GM21737 (cell line): ENCODE results near the gene SNX25.
A peak's percentile ranks its signal among the peaks of the same experiment; 100 is the strongest.
"Not testable (repeated sequence)": the region's sequence is repeated elsewhere in the genome, so short reads cannot be mapped to it uniquely, and the experiment has no call there.

ENCODE experiments used
- ATAC-seq: cut with Tn5 transposase; IDR thresholded peaks from one replicate; pipeline ENCODE4 v1.9.1; 2021; ENCODE audit warnings: mild to moderate bottlenecking, moderate library complexity; ENCODE audit not compliant: unreplicated experiment

The SNX25 gene

DNA sequence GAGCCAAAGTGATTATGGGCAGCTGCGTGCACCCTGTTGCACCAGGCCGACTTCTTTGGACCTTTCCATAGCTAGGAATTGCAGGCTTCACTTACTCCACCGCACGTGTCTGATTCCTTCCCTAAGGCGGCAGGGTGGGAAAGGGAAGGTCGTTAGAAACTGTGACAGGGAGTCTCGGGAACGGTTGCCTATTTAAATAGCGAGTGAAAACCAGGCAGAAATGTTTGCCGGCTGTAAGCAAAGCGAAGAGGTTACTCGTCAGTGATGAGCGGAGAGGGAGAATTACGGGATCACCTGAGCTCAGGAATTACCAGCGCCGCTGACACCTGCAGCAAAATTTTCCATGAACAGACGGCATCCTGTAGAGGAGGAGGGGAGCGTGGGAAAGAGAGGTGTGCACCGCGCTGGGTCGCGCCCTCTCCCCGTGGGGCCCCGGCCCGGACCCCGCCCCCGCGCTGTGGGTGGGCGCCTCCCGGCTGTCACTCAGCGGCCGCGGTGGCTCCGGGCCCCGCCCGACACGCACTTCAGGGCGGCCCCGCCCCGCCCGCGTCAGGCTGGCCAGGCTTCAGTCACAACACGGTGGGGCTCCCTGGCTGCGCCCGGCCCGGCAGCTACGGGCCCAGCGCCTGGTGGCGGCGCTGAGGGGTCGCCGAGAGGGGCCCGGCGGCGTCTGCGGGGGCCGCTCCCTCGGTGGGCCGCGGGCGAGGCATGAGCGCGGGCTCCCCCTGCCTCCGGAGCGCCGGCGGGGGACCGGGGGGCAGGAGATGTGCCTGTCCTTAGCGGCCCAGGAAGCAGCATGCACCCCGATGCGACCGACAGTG, at the start of gene SNX25:
SNX25 (plus strand) TSS at position 568 of the 821 bp plus-strand sequence; CDS start at position 797, 229 bp downstream.
- ATAC-seq: peak; percentile 71

DNA sequence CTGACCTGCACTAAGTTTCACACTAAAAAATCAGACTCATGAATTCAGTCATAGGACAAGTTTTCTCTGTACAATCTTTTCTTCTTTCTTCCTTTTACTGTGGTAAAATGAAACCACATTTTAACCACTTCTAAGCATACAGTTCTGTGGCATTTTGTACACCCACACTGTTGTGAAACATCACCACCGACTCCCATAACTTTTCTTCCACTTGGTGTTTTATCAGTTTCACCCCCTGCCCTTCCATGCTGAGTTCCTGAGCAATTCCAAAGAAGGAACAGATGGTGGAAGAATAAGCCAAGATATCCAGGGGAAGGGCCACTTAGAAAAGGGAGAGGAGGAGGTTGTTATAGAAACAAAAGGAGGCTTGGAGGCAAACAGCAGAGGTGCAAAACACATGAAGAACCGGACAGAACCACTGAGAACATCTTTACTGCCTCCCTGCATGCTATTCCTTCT, 43.8 kb upstream of the SNX25 start:
- peak; percentile 93 for ATAC-seq

DNA sequence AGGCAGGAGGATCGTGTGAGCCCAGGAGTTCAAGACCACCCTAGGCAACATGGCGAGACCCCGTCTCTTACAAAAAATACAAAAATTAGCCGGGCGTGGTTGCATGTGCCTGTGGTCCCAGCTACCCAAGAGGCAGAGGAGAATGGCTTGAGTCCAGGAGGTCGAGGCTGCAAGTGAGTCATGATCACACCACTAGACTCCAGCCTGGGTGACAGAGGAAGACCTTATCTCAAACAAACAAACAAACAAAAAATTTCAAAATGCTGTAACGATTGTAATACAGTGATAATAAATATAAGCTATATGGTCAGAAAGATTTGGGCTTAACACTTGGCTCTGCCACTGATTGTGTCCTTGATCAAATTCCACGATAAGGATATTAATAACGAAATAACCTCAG, 42.2 kb upstream of the SNX25 start:
- ATAC-seq: no peak

DNA sequence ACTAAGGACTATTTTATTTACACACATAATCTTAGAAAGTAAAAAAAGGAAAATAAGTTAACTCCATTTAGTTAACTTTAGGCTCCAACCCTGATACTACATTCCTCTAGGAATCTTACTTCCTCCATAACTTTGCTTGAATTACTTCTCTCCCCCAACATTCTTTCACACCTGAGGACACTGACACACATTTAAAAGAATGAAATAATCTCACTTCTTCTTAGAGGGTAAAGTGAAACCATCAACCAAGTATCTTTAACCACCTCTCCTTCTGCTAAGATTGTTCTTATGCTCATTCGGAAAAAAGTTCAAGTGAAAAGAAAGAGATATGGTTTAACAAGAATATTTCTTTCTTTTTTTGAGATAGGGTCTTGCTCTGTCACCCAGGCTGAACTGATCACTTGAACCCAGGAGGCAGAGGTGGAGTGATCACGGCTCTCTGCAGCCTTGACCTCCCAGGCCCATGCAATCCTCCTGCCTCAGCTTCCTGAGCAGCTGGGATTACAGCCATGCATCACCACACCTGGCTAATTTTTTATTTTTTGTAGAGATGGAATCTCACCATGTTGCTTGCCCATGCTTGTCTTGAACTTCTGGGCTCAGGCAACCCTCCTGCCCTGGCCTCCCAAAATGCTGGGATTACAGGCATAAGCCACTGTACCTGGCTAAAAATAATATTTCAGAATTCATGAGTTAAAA, 37.9 kb upstream of the SNX25 start:
- ATAC-seq: peak; percentile 84

DNA sequence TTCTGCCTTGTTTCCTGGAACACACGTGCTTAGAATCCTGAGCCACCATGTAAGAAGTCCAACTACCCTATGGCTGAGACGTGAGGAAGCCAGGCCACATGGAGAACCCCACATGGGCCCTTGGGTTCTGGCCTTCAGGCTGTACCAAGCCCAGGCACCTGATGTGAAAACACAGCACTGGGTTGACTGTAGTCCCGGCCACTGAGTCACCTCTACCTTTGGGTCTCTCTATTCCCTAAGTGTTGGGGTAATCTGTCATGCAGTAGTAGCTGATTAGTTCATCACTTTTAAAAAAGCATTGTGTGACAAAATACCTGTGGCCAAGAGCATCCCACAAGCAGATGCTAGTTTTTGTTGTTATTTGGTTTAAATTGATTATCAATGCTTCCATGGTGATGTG, 29.9 kb upstream of the SNX25 start:
- no peak for ATAC-seq

DNA sequence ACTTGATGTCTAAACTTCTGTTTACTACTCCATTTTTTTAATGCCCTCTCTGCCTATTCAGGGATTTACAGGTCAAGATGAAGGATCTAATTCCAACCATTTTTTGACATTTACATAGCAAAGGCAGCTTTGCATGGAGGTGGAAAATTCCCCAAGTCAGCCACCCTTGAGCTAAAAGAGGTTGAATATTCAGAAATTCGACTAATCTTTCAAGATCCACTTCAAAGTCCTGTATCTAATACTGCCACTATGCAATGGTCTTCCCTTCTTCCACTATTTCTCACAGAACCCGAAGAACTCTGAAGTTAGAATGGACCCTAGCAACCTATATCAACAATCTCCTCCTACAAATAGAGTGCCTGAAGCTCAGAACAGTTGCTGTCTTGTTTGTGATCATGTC, 27.2 kb upstream of the SNX25 start:
- no peak for ATAC-seq

DNA sequence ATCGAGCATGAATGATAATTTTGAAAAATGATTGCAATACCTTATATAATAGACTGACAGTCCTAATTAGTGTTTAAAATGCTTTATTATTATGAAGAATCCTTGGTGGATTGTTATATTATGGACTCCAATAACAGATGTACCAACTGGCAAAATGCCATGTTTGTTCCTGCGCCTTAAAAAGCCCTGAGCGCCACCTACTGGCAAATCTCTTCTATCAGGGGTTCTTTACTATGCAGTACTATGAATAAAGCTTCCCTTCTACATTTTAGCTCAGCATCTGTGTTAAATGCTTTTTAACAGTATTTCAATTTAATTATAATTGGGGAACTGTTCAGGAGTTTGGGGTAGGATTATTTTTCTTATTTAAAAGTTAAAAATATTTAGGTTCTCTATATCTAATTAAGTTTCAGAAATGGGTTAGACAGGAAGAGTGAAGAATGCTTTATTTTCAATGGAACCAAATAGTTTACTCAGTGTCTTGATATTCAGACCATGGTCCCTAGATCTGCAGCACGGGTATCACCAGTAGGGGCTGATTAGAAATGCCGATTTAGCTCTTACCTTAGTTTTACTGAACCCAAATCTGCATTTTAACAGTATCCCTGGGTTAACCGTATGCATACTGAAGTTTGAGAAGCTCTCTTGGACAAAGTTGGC, 25.6 kb upstream of the SNX25 start:
- ATAC-seq: no peak

DNA sequence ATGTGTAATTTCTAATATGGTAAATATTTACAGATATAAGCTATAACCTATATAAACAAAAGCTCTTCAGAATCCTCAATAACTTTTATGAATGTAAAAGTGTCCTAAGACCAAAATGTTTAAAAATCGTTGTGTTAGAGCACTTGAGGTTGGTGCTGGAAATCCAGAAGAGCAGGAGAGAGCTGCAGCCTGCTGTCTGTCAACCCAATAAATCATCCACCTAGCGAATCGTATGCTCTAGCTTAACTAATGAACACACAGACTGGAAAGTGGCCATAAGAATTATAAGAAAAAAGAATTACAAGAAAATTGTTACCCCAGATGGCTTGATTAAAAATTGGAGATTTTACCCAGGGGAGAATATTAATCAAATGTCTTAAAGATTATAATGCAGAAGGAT, 22.6 kb upstream of the SNX25 start:
- ATAC-seq: no peak

DNA sequence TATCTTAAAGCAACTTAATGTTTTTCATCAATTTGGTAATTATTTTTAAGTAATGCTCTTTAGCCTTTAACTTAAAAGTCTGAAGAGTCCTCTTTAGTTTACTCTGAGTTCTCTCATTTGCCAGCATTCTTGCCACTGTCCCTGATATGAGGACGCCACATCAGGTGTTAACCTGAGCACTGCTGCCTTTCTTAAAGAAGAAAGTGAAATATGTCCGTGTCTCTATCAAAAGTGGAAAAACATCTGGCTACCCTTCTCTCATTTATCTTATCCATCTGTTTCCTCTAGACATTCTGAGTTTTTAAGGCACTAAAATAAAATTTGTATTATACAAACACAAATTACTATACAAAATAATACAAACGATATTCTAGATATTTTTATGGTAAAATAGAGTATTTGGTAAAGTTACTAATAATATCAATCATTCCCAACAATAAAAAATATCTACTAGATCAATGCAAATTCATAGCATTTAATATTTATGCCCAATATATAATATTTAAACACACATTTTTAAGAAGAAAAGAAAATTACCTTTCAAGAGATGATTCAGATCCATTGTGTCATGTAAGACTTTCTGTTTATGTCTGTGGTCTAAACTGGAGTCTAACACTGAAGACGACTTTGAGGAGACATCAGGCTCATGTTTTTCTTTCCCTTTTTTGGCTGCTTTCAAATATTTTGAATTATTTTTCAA, 19.6 kb upstream of the SNX25 start:
- ATAC-seq: no peak

DNA sequence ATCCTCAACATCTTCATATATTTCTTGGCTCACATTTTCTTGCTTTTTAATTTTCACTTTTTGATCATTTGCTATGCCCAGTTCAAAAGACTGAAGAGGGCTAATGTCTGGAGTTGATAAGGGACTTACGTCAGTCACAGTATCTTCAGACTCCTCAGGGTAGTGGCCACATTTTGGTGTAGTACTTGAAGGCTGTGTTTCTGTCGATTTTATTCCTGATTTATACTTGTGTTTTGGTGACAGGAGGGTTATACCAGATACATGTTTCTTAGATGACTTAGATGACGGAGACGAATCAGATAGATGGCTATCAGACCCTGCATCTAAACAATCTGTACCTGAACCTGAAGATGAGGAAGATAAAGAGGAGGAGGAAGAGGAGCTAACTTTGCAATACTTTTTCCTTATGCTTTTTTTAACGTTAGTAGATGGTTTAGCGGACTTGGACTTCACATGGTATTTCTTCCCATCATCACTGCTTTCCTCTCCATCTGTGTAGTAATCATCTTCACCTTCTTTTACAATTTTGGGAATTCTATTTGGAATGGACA, 19.0 kb upstream of the SNX25 start:
- ATAC-seq: no peak

DNA sequence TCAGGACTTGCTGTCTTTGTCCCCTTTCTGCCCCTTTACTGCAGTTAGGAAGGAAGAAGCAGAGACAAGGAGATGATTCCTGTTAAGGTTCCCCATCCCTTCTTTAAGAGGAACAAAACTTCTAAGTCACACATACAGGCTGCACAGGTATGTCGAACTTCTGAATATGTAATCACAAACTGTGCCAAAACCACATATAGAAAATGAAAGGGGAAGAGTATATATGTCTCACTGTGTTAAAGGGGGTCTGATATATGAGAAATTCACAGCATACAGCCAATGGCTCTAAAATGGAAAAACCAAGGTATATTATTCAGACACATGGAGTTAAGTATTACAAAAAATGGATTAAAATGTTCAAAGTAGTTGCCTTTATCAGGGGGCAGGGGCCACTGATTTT, 17.3 kb upstream of the SNX25 start:
- ATAC-seq: peak; percentile 67

DNA sequence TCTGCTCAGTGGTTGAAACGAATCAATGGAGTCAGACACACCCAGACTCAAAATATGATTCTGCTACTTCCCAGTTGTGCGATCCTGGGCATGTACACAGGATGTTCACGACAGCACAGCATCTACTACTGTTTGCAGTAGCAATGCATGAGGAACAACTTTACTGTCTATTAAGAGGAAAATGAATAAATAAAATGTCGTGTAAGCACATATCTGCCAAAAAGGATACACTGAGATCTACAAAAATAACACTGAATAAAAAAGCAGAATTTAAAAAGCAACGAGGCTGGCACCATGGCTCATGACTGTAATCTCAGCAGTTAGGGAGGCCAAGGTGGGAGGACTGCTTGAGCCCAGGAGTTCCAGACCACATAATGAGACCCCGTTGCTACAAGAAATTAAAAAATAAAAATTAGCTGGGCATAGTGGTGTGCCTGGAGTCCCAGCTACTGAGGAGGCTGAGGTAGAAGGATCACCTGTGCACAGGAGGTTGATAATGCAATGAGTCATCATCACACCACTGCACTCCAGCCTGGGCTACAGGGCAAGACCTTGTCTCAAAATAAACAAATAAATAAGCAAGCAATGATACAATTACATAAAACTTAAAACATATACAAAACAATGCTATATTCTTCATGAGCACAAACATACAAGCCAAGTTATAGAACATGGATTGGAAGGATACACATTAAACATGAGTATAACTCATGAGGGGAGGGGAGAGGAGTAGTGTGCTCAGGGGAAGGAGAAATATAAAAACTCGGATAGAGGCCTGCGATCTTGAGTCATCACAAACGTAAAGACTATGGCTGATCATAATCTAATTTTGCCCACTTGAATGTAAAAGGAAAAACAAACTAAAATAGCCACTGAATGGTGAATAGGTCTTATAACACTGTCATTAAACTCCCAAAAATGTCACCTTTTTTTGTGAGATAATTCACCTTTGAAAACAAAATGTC, 14.2 kb upstream of the SNX25 start:
- ATAC-seq: no peak

DNA sequence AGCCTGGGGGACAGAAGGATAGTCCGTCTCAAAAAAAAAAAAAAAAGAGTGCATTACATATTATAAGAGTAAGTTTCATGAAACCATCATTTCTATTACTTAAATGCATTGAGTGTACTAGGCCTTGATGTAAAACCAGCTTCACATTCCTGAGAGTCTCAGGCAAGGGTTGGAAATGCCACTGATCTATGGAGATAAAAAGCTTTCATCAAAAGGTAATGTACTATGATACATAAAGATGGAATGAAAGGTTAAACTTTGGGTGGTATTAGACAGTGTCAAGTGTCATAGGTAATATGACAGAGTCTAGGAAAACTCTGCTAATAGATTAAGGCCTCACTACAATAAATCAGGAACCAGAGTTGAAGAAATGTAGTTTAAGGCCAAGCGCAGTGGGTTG, 13.0 kb upstream of the SNX25 start:
- ATAC-seq: no peak

DNA sequence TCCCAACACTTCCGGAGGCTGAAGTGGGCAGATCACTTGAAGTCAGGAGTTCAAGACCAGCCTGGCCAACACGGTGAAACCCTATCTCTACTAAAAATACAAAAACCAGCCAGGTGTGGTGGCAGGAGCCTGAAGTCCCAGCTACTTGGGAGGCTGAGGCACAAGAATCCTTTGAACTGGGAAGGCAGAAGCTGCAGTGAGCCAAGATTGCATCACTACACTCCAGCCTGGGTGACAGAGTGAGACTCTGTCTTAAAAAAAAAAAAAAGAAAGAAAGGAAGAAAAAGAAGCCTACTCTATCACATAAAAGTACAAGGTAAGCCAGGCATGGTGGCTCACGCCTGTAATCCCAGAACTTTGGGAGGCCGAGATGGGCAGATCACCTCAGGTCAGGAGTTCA, 11.2 kb upstream of the SNX25 start:
- ATAC-seq: not testable (repeated sequence)

DNA sequence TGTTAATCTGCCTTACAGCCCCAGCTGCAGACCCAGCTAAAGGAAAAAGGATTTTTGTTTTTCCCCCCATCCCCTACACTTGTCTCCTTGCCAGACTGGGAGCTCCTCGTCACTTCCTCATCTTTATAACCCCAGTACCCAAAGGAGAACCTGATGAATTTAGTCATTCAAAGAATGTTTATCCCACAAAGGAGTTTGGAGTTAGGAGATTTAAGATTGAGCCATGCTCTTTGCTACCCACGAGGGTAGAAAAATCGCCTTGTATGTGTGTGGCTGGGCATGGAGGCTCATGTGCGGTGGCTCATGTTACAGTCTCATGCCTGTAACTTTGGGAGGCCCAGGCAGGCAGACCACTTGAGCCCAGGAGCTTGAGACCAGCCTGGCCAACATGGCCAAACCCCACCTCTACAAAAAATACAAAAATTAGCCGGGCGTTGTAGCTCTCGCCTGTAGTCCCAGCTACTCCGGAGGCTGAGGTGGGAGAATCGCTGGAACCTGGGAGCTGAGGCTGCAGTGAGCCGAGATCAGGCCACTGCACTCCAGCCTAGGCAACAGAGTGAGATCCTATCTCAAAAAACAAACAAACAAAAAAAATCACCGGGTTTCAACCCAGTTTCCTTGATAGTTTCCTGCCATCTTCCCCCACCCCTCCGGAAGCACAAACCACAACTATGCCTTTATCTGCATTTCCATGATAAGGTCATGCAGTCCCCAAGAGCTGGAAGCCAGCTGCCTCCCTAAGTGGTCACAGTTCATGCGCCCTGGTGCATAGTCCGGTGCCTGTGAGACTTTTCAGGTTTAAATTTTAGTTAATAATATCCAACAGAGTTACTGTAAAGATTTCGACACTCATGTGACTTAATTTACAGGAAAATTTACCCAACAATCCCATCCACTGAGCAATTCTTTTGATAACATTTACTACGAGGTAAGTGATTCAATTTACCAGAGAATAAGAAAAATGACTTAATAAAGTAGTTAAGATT, 7.1 kb upstream of the SNX25 start:
- ATAC-seq: no peak

DNA sequence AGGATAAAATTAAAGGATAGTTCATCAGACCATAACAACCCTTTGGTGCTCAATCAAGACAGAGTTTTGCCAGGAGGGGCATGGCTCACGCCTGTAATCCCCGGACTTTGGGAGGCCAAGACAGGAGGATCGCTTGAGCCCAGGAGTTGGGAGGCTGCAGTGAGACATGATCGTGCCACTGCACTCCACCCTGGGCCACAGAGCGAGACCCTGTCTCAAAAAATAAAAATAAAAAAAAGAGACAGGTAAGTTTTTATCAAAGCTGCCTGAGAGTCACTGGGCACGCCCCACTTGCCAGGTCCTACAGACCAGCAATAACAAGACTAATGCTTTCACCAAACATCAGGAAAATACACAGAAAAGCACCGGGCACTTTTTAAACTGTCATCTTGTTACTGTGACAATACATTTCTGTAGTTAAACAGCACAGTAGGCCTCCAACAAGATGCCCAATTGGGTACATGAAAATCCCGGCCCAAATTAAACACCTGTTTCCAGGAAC, 6.4 kb upstream of the SNX25 start:
- peak; percentile 5 for ATAC-seq

DNA sequence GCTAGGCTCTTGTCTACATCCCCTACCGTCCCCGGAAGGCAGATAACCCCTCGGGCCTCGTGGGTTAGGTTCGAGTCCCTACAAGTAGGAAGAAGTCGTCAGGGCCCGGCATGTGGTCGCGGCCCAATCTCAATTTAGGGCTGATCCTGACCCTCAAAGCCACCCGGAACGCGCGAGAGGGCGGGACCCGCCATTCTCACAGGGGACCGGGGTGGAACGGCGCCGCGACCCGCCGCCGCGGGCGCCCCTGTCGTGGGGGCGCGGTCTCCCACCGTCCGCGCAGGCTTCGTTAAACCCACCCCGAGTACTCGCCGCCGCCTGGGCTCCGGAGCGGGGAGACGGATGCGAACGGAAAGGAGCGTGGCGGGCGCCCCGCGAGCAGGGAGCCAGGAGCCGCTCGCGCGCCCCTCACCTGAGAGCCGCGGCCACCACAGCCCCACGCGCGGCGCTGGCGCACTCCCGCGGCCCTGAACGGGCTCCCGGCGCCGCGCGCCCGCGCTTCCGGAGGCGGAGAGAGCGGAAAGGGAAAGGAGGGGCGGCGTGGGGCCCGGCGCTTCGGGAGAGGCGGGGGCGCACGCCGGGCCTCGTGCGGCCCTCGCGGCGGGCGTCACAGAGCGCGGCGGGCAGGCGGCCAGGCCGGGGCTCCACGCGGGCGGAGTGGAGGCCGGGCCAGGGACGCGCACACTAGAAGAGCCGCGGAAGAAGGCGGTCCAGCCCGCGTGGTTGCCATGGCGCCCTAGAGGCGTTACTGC, 5.7 kb upstream of the SNX25 start, which contains the start of gene CFAP97:
CFAP97 (minus strand) TSS at position 515 of the 752 bp plus-strand sequence. CDS start 12,804 bp downstream, outside the sequence.
- ATAC-seq: peak; percentile 60
